ENCODE measurements around the gene ST3GAL3.
A peak's percentile ranks its signal among the peaks of the same experiment; 100 is the strongest.
"Not testable (repeated sequence)": the region's sequence is repeated elsewhere in the genome, so short reads cannot be mapped to it uniquely, and the experiment has no call there.

Gene ST3GAL3

GRCh38 chr1:43704838-43705237 is 2.5 kb upstream of the ST3GAL3 start:
- no peak for DNase-seq (ENCODE audit: low spot score)

- no peak for DNase-seq (ENCODE audit: low spot score)
Observed at GRCh38 chr1:43705334-43705733, 2.0 kb upstream of the ST3GAL3 start.

DNA sequence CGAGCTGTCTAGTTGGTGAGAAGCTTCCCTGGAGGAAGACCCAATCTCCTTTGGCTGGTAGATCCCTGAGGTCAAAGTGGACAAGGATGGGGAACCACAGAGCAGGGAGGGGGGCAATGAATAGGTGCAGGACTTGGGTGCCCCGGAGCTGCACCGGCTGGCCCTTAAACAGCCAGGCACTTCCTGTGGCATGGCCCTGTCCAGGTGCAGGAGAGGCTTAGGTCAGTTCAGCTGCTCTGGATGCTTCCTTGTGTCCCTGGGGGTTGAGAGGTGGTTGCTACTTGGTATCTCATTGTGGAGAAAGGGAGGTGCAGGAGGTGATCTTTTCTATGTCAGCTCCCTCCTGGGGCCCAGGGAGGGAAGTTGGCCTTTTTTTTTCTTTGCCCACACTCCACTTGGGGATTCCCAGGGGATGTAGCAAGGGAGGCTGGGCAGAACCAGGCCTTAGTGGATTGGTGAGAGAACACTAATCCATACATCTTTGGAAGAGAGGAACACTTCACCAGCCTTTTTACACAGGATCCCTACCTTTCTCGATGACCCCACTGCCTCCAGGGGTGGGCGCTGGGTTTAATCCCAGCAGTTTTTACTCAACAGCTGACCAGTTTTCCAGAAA is 1.2 kb upstream of the ST3GAL3 start:
- no peak for DNase-seq (ENCODE audit: low spot score)

DNA sequence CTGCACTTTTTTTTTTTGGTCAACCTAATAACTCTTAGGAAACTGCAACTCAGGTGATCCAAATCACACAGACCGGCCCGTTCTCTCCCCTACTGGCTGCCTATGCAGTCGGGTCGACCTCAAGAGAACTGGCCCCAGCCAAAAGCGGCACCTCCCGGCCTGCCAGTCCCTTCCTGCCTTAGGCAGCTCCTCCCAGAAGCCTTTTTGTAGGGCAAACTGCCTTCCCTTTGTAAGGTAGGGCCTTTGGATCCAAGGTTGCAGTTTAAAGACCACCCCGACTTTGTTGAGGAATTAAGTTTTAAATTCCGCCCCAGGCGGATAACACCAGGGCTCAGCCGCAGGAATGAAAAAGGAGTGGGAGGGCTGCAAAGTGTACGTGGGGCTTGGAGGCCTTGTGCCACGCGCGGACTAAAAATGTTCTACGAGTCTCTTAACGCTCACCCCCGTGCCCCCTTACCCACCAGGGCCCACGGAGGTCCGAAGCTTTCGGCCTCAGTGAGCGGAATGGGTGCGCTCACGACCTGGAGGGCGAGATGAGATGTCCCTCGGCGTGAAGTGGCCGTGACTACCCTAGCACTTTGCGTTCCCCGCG is 642 bp upstream of the ST3GAL3 start:
- DNase-seq (ENCODE audit: low spot score), result peak; percentile 12

DNA sequence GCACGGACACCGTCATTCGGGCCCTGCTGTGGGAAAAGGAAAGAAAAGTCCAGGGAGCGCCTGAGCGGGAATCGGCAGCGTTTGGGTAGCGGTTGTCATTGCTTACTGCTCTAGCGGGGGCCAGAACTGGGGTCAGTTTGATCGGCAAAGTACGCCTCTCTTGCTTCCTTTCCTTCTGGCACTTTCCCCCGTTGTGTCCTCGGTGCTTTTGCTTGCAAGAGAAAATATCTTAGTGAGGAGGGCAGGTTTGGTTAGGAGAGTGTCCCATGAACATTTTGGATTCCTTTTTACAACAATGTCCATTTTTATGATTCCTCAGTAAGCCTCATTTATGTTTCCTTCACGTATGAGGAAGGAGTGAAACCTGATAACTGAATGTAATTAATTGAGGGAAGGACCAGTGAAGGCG is 670 bp downstream of the ST3GAL3 start:
- DNase-seq (ENCODE audit: low spot score), result no peak

- no peak for DNase-seq (ENCODE audit: low spot score)
Observed at GRCh38 chr1:43711049-43711448, 3.7 kb downstream of the ST3GAL3 start.

GRCh38 chr1:43711524-43712386 is 4.4 kb downstream of the ST3GAL3 start:
- DNase-seq (ENCODE audit: low spot score), result no peak

- DNase-seq (ENCODE audit: low spot score), result no peak
Observed at GRCh38 chr1:43716559-43717281, 9.4 kb downstream of the ST3GAL3 start.

- no peak for DNase-seq (ENCODE audit: low spot score)
Observed at GRCh38 chr1:43719063-43719462, 11.7 kb downstream of the ST3GAL3 start.

- not testable (repeated sequence) for DNase-seq (ENCODE audit: low spot score)
Observed at GRCh38 chr1:43719670-43720419, 12.5 kb downstream of the ST3GAL3 start.

- DNase-seq (ENCODE audit: low spot score), result no peak
Observed at GRCh38 chr1:43722810-43723209, 15.5 kb downstream of the ST3GAL3 start.

DNA sequence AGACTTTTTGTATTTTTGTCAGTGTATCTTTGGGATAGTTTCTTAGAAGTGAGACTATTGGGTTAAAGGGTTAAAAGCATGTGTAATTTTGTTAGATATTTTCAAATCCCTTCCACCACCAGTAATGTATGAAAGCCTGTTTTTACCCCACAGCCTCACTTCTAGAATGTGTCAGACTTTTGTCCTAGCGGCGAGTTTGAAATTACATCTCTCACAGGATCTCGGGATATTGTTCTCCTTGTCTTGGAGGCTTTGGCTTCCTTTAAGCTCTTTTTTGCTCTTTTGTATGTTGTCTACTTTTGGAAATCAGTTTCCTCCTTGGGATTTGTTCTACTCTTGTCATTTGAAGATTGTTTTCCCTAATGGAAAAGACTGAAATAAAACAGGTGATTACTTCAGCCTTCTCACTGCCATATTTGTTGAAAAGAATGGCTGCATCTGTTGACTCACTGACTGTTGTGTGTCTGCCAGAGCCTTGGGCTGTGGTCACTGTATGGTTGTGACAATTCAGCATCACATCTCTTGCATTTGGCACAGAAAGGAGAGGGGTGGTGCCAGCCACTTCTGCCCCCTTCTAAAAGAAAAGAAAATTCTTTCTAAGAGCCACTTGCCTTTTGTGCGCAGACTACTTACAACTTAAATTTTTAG is 22.6 kb downstream of the ST3GAL3 start:
- DNase-seq (ENCODE audit: low spot score), result no peak

GRCh38 chr1:43731867-43732531 is 24.7 kb downstream of the ST3GAL3 start:
- DNase-seq (ENCODE audit: low spot score), result no peak

DNA sequence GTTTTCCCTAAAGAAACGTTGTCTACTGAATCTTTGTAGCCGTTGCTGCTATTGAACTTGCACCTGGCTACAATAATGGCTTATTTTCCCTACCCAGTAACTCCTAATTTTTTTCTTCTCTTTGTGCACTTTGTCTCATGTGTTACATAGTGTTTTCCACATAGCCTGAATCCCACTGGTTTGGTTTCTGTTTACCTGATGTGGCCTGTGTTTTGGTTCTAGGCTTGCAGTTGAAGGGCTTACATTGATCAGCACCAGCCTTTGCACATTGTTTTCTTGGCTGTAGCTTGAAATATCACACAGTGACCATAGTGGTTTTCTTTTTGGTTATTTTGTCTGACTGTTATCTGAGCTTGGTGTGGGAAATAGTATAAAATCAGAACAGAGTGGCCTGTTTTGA is 29.5 kb downstream of the ST3GAL3 start:
- no peak for DNase-seq (ENCODE audit: low spot score)

- DNase-seq (ENCODE audit: low spot score), result no peak
Observed at GRCh38 chr1:43742026-43742425, 34.7 kb downstream of the ST3GAL3 start.

GRCh38 chr1:43743206-43743605 is 35.9 kb downstream of the ST3GAL3 start:
- DNase-seq (ENCODE audit: low spot score), result no peak

GRCh38 chr1:43747736-43748135 is 40.4 kb downstream of the ST3GAL3 start:
- no peak for DNase-seq (ENCODE audit: low spot score)

DNA sequence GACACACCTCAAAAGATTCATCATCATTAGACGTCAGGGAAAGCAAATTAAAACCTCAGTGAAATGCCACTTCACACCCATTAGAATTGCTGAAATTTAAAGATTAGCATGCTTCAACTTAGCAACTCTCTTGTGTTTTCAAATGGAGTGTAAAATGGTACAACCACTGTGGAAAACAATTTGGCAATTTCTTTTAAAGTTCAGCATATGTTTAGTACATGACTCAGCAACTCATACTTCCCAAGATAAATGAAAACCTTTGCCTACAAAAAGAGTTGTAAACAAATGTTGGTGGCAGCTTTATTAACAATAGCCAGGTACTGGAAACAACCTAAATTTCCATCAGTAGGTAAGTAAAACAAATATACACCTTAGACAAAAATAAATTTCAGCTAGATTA is 42.7 kb downstream of the ST3GAL3 start:
- DNase-seq (ENCODE audit: low spot score), result no peak

- no peak for DNase-seq (ENCODE audit: low spot score)
Observed at GRCh38 chr1:43753422-43753821, 46.1 kb downstream of the ST3GAL3 start.

DNA sequence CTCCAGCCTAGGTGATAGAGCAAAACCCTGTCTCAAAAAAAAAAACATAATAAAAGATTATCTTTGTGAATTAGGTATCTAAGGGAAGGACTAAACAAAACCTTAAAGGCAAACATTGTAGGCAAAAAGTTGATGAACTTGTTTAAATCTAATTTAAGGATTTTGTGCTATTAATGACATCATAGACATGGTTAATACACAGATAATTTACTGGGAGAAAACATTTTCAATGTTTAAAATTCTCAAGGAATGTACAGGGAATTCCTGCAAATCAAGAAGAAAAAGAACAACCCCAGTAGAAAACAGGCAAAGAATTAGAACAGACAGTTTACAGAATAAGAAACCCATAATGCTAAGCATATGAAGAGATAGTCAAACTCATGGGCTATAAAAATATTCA is 47.6 kb downstream of the ST3GAL3 start:
- no peak for DNase-seq (ENCODE audit: low spot score)

Measured in LoVo (cell line).